ENCODE measurements around the gene RUFY3. TPM values are rescaled to one million over a fixed set of nuclear protein-coding genes. Genes with fewer than 3 reads are reported as not detected.

RUFY3 gene
- total and polyA plus RNA-seq, 9 of the 15 experiments (the other 6 are each of a cell fraction or from before 2014, with no cell fraction given): 4.2 to 31.1 (median 21.5) TPM

DNA sequence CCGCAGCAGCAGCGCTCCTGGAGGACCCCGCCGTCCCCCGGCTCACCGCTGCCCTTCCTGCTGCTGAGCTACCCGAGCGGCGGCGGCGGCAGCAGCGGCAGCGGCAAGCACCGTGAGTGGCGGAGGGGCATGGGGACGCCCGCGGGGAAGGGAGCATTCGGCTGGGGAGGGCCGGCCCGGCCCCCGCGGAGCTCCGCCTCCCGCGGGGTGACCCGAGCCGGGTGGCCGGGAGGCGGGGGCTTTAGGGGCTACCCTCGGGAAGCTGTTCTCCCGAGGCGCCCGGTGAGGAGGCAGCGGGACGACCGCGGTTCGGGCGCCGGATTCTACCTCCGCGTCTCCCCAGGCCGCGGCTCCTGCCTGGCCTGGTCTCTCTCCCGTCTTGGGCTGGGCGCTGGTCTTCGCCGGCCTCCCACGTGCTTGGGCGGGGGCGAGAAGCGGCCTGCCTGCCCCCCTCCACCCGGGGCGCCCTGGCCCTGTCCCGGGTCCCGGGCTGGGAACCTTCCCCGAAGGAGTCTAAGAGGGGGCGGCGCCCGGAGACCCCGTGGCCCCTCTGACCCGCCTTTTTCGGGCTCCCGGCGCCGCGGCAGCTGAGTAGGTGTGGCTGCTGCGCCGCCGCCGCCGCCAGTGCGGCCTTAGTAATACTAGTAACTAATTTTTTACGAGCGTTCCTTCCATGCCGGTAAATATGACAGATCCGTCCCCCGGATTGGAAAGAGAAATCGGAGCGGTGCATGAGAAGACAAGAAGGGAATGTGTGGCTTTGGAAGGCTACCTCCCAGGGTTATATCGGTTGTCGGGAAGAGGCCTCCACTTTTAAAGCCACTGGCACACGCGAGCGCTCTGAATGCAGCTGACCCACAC, 16.4 kb upstream of the RUFY3 start (continued):
- TF ChIP-seq JUN (IDR thresholded peaks at IDR 0.05; ENCODE audit: borderline replicate concordance, low read depth, low read length) (no peak), JUN (CRISPR knock-in tag; IDR thresholded peaks at IDR 0.05; ENCODE audit: borderline replicate concordance) (no peak), HDAC3 (IDR thresholded peaks at IDR 0.05; ENCODE audit: borderline replicate concordance, partially characterized antibody) (no peak), TAL1 (IDR thresholded peaks at IDR 0.05) (no peak), FOSL1 (tag; conservative IDR thresholded peaks at IDR 0.05) (no peak; the same call in 1 of the 2 replicates), GATA2 (CRISPR knock-in tag; IDR thresholded peaks at IDR 0.05) (no peak), ZFP30 (CRISPR knock-in tag; IDR thresholded peaks at IDR 0.05; ENCODE audit: borderline replicate concordance) (no peak), KHSRP (IDR thresholded peaks at IDR 0.05) (no peak), PURB (CRISPR knock-in tag; IDR thresholded peaks at IDR 0.05; ENCODE audit: low read depth) (no peak), PCBP2 (IDR thresholded peaks at IDR 0.05; ENCODE audit: low read depth, low read length, poor library complexity, severe bottlenecking) (no peak), CEBPG (CRISPR knock-in tag; IDR thresholded peaks at IDR 0.05) (no peak), CEBPG (tag; conservative IDR thresholded peaks at IDR 0.05 in 1 of 2, IDR thresholded peaks at IDR 0.05 in 1 of 2) (no peak), ZNF551 (CRISPR knock-in tag; IDR thresholded peaks at IDR 0.05) (no peak), SMAD1 (IDR thresholded peaks at IDR 0.05; ENCODE audit: low read depth, low read length, partially characterized antibody) (no peak), FUS (optimal IDR thresholded peaks at IDR 0.05; ENCODE audit: low read depth, low read length) (peak; percentile 72), CAMTA2 (CRISPR knock-in tag; conservative IDR thresholded peaks at IDR 0.05) (no peak), ZSCAN32 (CRISPR knock-in tag; IDR thresholded peaks at IDR 0.05) (no peak)
- TF ChIP-seq, protein P1, sequence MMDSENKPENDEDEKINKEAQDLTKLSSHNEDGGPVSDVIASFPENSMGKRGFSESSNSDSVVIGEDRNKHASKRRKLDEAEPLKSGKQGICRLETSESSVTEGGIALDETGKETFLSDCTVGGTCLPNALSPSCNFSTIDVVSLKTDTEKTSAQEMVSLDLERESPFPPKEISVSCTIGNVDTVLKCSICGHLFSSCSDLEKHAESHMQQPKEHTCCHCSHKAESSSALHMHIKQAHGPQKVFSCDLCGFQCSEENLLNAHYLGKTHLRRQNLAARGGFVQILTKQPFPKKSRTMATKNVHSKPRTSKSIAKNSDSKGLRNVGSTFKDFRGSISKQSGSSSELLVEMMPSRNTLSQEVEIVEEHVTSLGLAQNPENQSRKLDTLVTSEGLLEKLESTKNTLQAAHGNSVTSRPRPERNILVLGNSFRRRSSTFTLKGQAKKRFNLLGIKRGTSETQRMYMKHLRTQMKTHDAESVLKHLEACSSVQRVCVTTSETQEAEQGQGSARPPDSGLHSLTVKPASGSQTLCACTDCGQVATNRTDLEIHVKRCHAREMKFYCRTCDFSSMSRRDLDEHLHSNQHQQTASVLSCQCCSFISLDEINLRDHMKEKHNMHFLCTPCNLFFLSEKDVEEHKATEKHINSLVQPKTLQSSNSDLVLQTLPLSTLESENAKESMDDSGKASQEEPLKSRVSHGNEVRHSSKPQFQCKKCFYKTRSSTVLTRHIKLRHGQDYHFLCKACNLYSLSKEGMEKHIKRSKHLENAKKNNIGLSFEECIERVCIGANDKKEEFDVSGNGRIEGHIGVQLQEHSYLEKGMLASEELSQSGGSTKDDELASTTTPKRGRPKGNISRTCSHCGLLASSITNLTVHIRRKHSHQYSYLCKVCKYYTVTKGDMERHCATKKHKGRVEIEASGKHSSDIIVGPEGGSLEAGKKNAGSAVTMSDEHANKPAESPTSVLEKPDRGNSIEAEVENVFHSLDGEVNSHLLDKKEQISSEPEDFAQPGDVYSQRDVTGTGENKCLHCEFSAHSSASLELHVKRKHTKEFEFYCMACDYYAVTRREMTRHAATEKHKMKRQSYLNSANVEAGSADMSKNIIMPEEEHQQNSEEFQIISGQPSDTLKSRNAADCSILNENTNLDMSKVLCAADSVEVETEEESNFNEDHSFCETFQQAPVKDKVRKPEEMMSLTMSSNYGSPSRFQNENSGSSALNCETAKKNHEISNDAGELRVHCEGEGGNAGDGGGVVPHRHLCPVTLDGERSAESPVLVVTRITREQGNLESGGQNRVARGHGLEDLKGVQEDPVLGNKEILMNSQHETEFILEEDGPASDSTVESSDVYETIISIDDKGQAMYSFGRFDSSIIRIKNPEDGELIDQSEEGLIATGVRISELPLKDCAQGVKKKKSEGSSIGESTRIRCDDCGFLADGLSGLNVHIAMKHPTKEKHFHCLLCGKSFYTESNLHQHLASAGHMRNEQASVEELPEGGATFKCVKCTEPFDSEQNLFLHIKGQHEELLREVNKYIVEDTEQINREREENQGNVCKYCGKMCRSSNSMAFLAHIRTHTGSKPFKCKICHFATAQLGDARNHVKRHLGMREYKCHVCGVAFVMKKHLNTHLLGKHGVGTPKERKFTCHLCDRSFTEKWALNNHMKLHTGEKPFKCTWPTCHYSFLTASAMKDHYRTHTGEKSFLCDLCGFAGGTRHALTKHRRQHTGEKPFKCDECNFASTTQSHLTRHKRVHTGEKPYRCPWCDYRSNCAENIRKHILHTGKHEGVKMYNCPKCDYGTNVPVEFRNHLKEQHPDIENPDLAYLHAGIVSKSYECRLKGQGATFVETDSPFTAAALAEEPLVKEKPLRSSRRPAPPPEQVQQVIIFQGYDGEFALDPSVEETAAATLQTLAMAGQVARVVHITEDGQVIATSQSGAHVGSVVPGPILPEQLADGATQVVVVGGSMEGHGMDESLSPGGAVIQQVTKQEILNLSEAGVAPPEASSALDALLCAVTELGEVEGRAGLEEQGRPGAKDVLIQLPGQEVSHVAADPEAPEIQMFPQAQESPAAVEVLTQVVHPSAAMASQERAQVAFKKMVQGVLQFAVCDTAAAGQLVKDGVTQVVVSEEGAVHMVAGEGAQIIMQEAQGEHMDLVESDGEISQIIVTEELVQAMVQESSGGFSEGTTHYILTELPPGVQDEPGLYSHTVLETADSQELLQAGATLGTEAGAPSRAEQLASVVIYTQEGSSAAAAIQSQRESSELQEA (IDR thresholded peaks at IDR 0.05; ENCODE audit: low read depth): no peak
- TF ChIP-seq, protein P2, sequence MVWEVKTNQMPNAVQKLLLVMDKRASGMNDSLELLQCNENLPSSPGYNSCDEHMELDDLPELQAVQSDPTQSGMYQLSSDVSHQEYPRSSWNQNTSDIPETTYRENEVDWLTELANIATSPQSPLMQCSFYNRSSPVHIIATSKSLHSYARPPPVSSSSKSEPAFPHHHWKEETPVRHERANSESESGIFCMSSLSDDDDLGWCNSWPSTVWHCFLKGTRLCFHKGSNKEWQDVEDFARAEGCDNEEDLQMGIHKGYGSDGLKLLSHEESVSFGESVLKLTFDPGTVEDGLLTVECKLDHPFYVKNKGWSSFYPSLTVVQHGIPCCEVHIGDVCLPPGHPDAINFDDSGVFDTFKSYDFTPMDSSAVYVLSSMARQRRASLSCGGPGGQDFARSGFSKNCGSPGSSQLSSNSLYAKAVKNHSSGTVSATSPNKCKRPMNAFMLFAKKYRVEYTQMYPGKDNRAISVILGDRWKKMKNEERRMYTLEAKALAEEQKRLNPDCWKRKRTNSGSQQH (CRISPR knock-in tag; IDR thresholded peaks at IDR 0.05): no peak

All from K562 (cell line).